GM04503 (cell line): Measurements from ENCODE around the gene ATG4C.

Source experiments
- DNase-seq: peaks from one replicate; pipeline ENCODE4 v3.0.0-alpha.2; 2012; ENCODE audit warnings: low read depth

Gene ATG4C

GRCh38 chr1:62904856-62905225 is 120.9 kb downstream of the ATG4C start:
- DNase-seq, result no peak

GRCh38 chr1:62905309-62905708 is 121.4 kb downstream of the ATG4C start:
- DNase-seq, result no peak

GRCh38 chr1:62905872-62906271 is 121.9 kb downstream of the ATG4C start:
- DNase-seq, result no peak

- DNase-seq, result no peak
Observed at GRCh38 chr1:62906428-62906886, 122.5 kb downstream of the ATG4C start.

- DNase-seq, result no peak
Observed at GRCh38 chr1:62908168-62908695, 124.3 kb downstream of the ATG4C start.

GRCh38 chr1:62912028-62912638 is 128.2 kb downstream of the ATG4C start:
- DNase-seq, result no peak
